Astrocyte of the cerebellum (primary cell): ENCODE results near the gene SSX5.
"Not testable (repeated sequence)": the region's sequence is repeated elsewhere in the genome, so short reads cannot be mapped to it uniquely, and the experiment has no call there.

Experiments used
- DNase-seq: peaks from one replicate; pipeline ENCODE4 v3.0.0-alpha.2; 2011; ENCODE audit warnings: low read depth
- H3K4me3 ChIP-seq: 2 replicates; pipeline ENCODE4 v1.5.1; 2011; ENCODE audit warnings: mild to moderate bottlenecking, low read depth, low read length, moderate library complexity
- in situ Hi-C: cut with HindIII; loops from 2 replicates; pipeline ENCODE4 v1.10.0; 2017; ENCODE audit warnings: low sequenced_read_pairs
- TF ChIP-seq, protein P1 (sequence below): IDR thresholded peaks from 2 replicates; pipeline ENCODE4 v1.5.1; 2012; ENCODE audit warnings: low read length, low read depth, moderate library complexity, mild to moderate bottlenecking; ENCODE audit errors: missing control alignments

Gene SSX5, protein sequence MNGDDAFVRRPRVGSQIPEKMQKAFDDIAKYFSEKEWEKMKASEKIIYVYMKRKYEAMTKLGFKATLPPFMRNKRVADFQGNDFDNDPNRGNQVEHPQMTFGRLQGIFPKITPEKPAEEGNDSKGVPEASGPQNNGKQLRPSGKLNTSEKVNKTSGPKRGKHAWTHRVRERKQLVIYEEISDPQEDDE

DNA sequence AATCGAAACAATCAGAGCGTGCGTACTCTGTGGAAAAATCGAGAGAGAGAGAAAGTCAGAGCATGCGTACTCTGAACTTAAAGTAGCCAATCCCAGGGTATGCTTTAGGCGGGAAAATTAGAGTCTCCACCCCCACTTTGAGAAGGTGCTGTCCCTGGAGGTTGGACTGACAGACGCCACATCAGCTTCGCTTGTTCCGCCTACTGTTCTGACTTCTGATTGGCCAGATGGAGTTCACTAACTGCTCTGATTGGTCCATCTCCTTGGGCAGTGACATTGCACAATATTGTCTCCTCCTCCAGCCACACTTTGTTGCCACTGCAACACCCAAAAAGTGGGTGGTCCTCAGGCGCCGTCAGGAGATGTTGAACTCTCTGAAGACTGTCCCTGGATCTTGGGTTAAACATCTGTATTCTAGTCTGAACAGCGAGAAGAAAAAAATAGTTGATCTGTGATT, at the start of gene SSX5:
SSX5 (minus strand) TSS at position 51 of the 457 bp plus-strand sequence. CDS start 1,437 bp downstream, outside the sequence.
- TF ChIP-seq, protein P1, sequence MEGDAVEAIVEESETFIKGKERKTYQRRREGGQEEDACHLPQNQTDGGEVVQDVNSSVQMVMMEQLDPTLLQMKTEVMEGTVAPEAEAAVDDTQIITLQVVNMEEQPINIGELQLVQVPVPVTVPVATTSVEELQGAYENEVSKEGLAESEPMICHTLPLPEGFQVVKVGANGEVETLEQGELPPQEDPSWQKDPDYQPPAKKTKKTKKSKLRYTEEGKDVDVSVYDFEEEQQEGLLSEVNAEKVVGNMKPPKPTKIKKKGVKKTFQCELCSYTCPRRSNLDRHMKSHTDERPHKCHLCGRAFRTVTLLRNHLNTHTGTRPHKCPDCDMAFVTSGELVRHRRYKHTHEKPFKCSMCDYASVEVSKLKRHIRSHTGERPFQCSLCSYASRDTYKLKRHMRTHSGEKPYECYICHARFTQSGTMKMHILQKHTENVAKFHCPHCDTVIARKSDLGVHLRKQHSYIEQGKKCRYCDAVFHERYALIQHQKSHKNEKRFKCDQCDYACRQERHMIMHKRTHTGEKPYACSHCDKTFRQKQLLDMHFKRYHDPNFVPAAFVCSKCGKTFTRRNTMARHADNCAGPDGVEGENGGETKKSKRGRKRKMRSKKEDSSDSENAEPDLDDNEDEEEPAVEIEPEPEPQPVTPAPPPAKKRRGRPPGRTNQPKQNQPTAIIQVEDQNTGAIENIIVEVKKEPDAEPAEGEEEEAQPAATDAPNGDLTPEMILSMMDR: no peak
- in situ Hi-C loops: no loop called here
- H3K4me3 ChIP-seq: no peak within 1 kb of the TSS
- no peak for DNase-seq

DNA sequence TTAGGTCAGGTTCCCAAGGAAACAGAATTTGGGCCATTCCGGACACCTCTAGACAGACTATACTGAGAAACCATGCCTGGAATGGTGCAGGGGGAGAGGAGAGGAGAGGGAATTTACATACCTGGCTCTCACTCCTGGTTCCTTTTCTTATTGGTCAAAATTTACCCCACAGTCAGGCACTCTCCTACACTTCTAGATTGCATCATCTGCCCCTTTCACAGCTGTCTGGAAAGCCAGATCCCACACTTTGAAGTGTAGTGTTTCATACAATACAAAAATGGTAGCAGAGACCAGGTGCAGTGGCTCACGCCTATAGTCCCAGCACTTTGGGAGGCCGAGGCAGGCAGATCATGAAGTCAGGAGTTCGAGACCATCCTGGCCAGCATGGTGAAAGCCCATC, 27.6 kb upstream of the SSX5 start:
- DNase-seq, H3K4me3 ChIP-seq, in situ Hi-C loops: not testable (repeated sequence)

DNA sequence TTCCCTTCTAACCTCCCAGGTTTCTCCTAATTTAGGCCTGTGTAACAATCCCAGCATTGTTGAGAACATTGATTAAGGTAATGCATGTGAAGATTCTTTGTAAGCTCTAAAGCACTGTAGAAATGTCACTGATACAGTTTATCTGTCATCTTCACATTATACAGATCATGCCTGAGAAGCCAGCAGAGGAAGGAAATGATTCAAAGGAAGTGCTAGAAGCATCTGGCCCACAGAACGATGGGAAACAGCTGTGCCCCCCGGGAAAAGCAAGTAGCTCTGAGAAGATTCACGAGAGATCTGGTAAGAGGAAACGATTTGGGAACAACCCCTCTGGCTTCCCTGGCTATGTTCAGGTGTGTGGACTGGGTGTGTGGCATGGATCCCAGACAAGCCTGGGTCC, 17.7 kb upstream of the SSX5 start:
- DNase-seq, H3K4me3 ChIP-seq, in situ Hi-C loops: not testable (repeated sequence)

DNA sequence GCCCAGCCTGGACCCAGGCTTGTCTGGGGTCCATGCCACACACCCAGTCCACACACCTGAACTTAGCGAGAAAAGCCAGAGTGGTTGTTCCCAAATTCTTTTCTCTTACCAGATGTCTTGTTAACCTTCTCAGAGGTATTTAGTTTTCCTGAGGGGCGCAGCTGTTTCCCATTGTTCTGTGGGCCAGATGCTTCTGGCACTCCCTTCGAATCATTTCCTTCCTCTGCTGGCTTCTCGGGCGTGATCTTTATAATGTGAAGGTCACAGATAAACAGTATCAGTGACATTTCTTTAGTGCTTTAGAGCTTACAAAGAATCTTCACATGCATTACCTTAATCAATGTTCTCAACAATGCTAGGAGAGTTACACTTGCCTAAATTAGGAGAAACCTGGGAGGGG, 6.6 kb downstream of the SSX5 start:
- H3K4me3 ChIP-seq, DNase-seq, in situ Hi-C loops: not testable (repeated sequence)

DNA sequence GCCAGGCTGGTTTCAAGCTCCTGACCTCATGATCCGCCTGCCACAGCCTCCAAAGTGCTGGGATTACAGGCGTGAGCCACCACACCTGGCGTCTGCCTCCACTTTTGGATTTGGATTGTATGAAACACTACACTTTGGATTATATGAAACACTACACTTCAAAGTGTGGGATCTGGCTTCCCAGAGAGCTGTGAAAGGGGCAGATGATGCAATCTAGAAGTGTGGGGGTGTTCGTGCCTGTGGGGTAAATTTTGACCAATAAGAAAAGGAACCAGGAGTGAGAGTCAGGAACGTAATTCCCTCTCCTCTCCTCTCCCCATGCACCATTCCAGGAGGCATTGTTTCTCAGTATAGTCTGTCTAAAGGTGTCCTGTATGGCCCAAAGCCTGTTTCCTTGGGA, 14.7 kb downstream of the SSX5 start:
- in situ Hi-C loops, H3K4me3 ChIP-seq: not testable (repeated sequence)

DNA sequence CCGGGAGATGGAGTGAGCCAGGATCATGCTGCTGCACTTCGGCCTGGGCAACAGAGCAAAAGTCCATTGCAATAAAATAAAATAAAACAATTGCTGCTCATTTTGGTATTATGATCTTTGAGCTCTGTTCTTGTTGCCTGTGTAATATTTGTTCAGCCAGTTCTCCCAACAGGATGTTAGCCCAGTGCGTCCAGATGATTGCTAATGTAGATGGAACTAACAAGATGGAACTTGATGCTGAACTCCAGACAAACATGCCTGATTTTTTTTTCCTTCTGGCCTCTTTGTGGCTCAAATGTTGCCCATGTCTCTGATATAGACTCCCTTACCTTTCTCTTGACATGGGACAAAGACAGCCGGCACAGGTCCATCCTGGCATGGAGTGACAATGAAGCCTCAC, 15.8 kb downstream of the SSX5 start:
- no peak overlapping the region for H3K4me3 ChIP-seq
- in situ Hi-C loops: no loop called here
- no peak for DNase-seq
- TF ChIP-seq, protein P1: no peak

More for the DNA sequence above, 14.7 kb downstream of the SSX5 start:
- DNase-seq: not testable (repeated sequence)

DNA sequence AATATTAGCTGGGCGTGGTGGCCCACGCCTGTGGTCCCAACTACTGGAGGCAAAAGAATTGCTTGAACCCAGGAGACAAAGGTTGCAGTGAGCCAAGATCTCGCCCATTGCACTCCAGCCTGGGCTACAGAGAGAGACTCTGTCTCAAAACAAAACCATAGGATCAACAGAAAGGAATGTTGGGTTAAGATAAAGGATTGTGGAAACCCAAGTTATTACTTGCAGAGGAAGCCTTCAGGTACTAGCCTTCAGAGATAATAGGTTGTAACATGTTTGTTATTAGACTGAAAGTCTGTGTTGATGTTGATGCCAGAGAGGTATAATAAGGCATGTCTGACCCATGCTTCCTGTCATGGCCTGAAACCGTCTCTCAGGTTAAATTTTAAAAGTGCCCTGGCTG, 16.9 kb downstream of the SSX5 start:
- in situ Hi-C loops: no loop called here
- H3K4me3 ChIP-seq: no peak overlapping the region
- TF ChIP-seq, protein P1: no peak
- no peak for DNase-seq

DNA sequence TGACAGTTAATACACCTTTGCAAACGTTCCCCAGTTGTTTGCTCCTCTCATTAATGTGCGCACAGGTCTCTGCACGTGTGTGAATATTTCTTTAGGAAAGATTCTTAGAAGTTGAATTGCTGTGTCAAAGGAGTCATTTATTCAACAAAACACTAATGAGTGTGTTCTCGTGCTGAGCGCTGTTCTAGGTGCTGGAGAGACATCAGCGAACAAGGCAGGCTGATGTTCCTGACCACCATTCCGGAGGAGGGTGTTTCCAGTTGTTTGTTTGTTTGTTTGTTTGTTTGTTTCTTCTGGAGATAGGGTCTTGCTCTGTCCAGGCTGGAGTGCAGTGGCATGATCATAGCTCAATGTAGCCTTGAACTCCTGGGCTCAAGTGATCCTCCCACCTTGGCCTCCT, 30.3 kb downstream of the SSX5 start:
- in situ Hi-C loops, DNase-seq, H3K4me3 ChIP-seq: not testable (repeated sequence)

DNA sequence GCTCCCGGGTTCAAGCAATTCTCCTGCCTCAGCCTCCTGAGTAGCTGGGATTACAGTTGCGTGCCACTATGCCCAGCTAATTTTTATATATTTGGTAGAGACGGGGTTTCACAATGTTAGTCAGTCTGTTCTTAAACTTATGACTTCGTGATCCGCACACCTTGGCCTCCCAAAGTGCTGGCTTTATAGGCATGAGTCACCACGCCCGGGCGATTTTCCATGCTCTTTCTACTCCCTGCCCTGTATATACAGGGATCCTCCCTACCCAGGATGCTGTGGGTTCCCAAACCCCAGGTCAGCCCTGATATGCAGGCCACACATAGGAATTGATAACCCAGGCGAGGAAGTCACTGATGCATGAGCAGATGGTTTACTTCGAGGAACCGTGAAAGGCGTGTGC, 31.4 kb downstream of the SSX5 start:
- no peak for DNase-seq
- no peak overlapping the region for H3K4me3 ChIP-seq
- TF ChIP-seq, protein P1: no peak
- in situ Hi-C loops: no loop called here
